GM12864 (cell line): ENCODE data around the gene NBEAL2.

ENCODE experiments used
- DNase-seq: peaks from one replicate; pipeline ENCODE4 v3.0.0-alpha.2; 2011; ENCODE audit warnings: low read depth
- H3K4me3 ChIP-seq: 2 replicates; pipeline ENCODE4 v1.5.1; 2011; ENCODE audit warnings: mild to moderate bottlenecking, low read depth, low read length, control low read depth
- CTCF ChIP-seq: IDR thresholded peaks from 2 replicates; pipeline ENCODE4 v1.5.1; 2011; ENCODE audit warnings: low read depth, mild to moderate bottlenecking, moderate library complexity, low read length, control low read depth, inconsistent platforms; ENCODE audit errors: missing control alignments

The NBEAL2 gene

DNA sequence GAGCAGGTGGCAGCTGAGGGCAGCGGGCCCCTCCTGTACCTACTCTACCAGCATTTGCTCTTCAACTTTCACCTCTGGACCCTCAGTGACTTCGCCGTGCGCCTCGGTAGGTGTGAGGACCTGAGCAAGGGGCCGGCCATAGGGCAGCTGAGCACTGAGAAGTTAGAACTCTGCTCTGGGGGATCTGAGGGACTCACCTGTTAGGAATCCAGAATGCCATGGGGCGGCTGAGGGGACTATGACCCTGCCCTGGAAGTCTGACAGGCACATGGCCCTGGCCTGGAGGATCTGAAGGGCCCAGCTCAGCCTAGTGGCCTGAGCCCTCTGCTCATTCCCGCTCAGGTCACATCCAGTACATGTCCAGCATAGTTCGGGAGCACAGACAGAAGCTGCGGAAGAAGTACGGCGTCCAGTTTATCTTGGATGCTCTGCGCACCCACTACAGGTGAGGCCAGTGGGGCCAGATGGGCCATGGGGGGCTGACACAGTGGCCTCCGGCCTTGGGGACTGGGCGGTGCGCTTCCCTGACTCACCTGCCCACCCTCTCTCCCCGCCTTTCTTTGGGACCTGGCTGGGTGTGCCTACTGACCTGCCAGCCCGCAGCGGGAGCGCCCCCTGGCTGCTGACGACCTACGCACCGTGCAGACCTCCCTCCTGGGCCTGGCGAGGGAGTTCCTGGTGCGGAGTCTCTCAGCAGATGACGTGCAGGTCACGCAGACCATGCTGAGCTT lies 18.8 kb downstream of the NBEAL2 start:
- DNase-seq, result no peak
- H3K4me3 ChIP-seq, result no peak overlapping the region
- peak; percentile 84 for TF ChIP-seq CTCF

- DNase-seq, result no peak
- no peak overlapping the region for H3K4me3 ChIP-seq
- TF ChIP-seq CTCF, result no peak
Observed at GRCh38 chr3:46998852-46999515, 19.5 kb downstream of the NBEAL2 start.

DNA sequence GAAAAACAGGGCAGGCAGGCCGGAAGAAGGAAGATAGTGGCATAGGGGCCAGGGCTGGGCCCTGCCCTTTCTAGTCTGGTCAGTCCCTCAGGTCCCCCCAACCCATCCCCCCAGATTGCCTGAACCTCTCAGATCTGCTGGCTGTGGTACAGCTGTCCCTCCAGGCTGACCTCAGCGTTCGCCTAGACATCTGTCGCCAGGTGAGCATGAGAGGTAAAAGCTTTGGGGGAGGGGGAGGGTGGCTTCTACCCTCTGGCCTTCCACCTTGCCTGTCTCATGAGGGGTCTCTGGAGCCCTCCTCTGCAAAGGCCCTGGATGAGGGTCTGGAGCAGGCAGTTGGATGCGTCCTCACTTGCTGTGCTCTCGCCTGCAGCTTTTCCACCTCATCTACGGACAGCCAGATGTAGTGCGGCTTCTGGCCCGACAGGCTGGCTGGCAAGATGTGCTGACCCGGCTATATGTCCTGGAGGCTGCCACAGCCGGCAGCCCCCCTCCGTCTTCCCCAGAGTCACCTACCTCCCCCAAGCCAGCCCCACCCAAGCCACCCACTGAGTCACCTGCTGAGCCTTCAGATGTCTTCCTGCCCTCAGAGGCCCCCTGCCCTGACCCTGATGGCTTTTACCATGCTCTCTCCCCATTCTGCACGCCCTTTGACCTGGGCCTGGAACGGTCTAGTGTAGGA lies 20.2 kb downstream of the NBEAL2 start:
- H3K4me3 ChIP-seq, result no peak overlapping the region
- no peak for TF ChIP-seq CTCF
- no peak for DNase-seq

- DNase-seq, result no peak
- TF ChIP-seq CTCF, result no peak
- H3K4me3 ChIP-seq, result no peak overlapping the region
Observed at GRCh38 chr3:47000198-47000815, 20.8 kb downstream of the NBEAL2 start.

GRCh38 chr3:47000922-47001730 lies 21.7 kb downstream of the NBEAL2 start:
- no peak for DNase-seq
- no peak for TF ChIP-seq CTCF

GRCh38 chr3:47001731-47002170 lies 22.3 kb downstream of the NBEAL2 start:
- no peak overlapping the region for H3K4me3 ChIP-seq
- TF ChIP-seq CTCF, result no peak
- no peak for DNase-seq

More at GRCh38 chr3:47000922-47001730, 21.7 kb downstream of the NBEAL2 start:
- no peak overlapping the region for H3K4me3 ChIP-seq
